ENCODE measurements around the gene YOD1.
A peak's percentile ranks its signal among the peaks of the same experiment; 100 is the strongest.

Gene YOD1

GRCh38 chr1:207088161-207088560 lies 37.2 kb upstream of the YOD1 start:
- TF ChIP-seq ZFX (IDR thresholded peaks at IDR 0.05; ENCODE audit: borderline replicate concordance), result no peak
- TF ChIP-seq CTCF (IDR thresholded peaks at IDR 0.05), result no peak
- no peak overlapping the region for H3K27ac ChIP-seq

GRCh38 chr1:207085887-207086286 lies 34.9 kb upstream of the YOD1 start:
- TF ChIP-seq CTCF (IDR thresholded peaks at IDR 0.05), result no peak
- TF ChIP-seq ZFX (IDR thresholded peaks at IDR 0.05; ENCODE audit: borderline replicate concordance), result no peak

GRCh38 chr1:207084701-207085180 lies 33.7 kb upstream of the YOD1 start:
- H3K27ac ChIP-seq, result no peak overlapping the region
- TF ChIP-seq ZFX (IDR thresholded peaks at IDR 0.05; ENCODE audit: borderline replicate concordance) (no peak), CTCF (IDR thresholded peaks at IDR 0.05) (peak; percentile 83)

More at GRCh38 chr1:207085887-207086286, 34.9 kb upstream of the YOD1 start:
- H3K27ac ChIP-seq, result no peak overlapping the region

- no peak for TF ChIP-seq CTCF (IDR thresholded peaks at IDR 0.05)
- no peak for TF ChIP-seq ZFX (IDR thresholded peaks at IDR 0.05; ENCODE audit: borderline replicate concordance)
- no peak overlapping the region for H3K27ac ChIP-seq
Observed at GRCh38 chr1:207084232-207084631, 33.2 kb upstream of the YOD1 start.

GRCh38 chr1:207081806-207082205 lies 30.8 kb upstream of the YOD1 start:
- no peak overlapping the region for H3K27ac ChIP-seq
- no peak for TF ChIP-seq CTCF (IDR thresholded peaks at IDR 0.05)
- TF ChIP-seq ZFX (IDR thresholded peaks at IDR 0.05; ENCODE audit: borderline replicate concordance), result no peak

GRCh38 chr1:207081088-207081487 lies 30.1 kb upstream of the YOD1 start:
- TF ChIP-seq CTCF (IDR thresholded peaks at IDR 0.05), result no peak
- no peak for TF ChIP-seq ZFX (IDR thresholded peaks at IDR 0.05; ENCODE audit: borderline replicate concordance)
- no peak overlapping the region for H3K27ac ChIP-seq

- TF ChIP-seq ZFX (IDR thresholded peaks at IDR 0.05; ENCODE audit: borderline replicate concordance), result no peak
- no peak overlapping the region for H3K27ac ChIP-seq
Observed at GRCh38 chr1:207079706-207080241, 28.8 kb upstream of the YOD1 start.

All from 22Rv1 (cell line).